DLD1 (cell line): Measurements from ENCODE around the gene GNG10.
"Not testable (repeated sequence)": the region's sequence is repeated elsewhere in the genome, so short reads cannot be mapped to it uniquely, and the experiment has no call there.

Source experiments
- in situ Hi-C: cut with HindIII; loops from 2 replicates; pipeline ENCODE4 v1.10.0; 2017; ENCODE audit warnings: low sequenced_read_pairs

The GNG10 gene

DNA sequence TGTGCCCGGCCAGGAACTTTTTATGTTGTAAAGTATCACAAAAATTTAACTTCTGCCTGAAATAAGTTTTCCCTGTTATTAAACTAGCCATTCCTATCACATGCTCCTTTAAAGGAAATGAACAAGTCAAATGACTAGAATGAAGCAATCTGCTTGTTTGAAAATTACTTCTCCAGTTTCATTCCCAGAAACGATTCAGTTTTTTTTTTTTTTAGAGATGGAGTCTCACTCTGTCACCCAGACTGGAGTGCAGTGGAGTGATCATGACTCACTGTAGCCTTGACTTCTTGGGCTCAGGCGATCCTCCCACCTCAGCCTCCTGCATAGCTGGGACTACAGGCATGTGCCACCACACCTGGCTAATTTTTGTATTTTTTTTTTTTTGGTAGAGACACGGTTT, 13.3 kb upstream of the GNG10 start:
- in situ Hi-C loops = no loop called here

DNA sequence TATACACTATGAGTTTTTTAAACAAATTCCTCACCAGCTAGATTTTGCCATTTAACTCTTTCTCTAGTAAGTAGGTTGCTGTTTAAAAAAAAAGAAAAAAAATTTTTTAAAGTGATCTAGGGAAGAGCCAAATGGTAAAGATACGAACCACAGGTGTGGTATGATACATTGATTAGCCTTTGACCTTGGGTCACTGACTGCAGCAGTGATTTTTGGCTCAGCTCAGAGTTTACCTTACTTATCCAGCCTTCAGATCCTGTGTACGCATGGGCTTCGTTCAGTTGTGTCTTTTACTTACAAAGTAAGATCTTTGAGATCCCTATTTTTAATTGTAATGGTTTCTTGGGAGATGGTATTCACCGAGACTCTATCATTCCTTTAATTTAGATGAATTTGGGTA, 12.4 kb upstream of the GNG10 start:
- in situ Hi-C loops = no loop called here

DNA sequence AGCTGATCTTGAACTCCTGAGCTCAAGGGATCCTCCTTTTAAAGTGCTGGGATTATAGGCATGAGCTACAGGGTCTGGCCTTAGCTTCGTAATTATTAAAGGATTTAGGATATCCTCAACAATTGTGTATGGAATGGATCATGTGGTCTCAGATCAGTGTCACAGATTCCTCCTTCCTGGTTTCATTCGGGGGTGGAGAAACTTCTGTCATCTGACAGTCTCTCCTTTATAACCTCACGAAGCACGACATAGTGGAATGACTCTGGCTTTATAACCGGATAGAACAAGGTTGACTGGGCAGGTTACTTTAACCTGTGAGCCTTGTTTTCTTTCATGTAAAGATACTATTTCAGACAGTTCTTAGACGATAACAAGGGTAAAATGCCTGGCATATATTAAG, 4.4 kb upstream of the GNG10 start:
- in situ Hi-C loops = no loop called here

DNA sequence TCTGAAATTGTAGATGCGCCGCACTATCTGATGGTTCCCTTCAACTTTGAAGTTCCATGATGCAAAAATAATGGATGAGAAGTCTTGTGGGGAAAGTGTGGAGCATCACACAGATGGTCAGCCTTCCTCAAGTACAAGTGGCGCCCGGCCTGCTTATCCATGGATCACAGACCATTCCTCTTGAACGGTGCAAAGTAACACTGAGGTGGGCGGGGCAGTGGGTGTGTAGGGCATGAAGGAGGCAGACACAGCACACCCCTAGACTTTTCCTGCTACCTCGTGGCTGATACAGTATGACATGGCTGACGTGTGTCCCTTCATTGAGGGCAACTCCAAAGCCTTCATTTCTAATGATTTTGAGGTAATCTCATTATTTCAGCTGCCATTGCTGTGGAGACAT, 2.5 kb upstream of the GNG10 start:
- in situ Hi-C loops = no loop called here

DNA sequence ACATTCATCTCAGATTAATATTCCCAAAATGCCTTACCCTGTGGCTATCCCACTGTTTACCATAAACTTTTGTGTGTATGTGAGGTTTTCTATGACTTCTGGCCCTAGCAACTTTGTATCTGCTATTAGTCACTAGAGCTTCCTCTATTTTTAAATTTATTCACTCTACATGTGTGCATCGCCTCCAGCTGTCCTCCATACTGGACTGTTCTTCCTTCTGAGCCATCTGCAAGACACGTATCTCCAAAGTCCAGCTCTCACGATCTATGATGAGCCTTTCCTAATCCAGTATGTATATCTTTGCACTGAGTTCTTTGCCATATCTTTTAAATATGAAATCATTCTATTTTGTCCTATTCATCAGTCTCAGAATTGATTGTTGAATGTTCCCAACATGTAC, 1.7 kb upstream of the GNG10 start:
- in situ Hi-C loops = no loop called here

- in situ Hi-C loops = no loop called here
Observed at GRCh38 chr9:111661802-111662521, 557 bp downstream of the GNG10 start.

- in situ Hi-C loops = no loop called here
Observed at GRCh38 chr9:111662576-111663300, 1.3 kb downstream of the GNG10 start.

GRCh38 chr9:111663301-111663823, 2.0 kb downstream of the GNG10 start:
- in situ Hi-C loops = no loop called here

DNA sequence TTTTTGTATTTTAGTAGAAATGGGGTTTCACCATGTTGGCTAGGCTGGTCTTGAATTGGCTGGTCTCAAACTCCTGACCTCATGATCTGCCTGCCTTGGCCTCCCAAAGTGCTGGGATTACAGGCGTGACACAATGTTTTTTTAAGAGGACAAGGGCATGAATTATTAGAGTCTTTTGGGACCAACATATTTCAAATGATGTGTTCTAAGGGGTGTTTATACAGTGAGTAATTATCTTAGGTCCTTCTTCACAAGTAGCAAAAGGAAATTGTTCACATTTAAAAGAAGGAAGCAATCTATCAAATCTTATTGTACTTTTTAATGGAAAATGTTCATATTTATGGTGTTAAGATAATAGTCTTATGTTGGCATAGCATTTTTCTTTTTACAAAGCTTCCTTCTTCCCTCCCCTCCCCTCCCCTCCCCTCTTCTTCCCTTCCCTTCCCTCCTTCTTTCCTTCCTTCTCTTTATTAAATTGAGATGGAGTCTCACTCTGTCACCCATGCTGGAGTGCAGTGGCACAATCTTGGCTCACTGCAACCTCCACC, 6.7 kb downstream of the GNG10 start:
- in situ Hi-C loops = no loop called here

GRCh38 chr9:111668601-111669000, 7.2 kb downstream of the GNG10 start:
- in situ Hi-C loops = not testable (repeated sequence)

DNA sequence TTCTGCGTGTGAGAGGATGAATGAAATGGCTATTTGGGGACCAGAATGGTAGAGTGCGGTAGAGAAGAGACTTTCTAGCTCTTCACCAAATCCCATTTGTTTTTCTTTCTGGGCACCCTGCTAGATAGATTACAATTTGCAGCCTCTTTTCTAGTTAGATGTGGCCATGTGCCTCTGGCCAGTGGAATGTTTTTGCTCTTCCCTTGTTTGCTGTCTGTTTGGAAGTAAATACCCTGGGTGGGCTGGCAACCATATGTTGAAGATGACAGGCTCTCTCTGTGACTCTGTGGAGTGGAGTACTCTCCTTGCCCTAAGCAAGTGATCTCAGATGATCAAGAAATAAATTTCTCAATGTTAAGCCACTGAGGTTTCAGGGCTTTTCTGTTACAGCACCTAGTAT, 12.9 kb downstream of the GNG10 start:
- in situ Hi-C loops = no loop called here

DNA sequence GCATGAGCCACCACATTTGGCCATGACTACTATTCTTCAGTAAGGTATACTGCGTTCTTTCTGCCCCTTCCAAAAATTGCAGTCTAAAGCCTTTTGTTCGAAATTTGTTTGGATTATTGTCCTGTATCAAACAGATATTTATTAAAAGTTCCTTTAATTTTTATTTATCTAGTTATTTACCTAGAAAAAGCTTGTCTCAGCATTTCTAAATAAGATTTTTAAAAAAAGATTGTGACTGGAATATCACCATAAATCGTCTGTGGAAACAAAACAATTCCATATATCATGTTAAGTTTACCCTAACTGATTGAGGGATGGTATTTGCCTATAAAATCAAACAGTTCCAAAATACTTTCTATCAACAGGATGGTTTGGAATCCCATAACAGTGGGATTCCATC, 14.7 kb downstream of the GNG10 start:
- in situ Hi-C loops = no loop called here

GRCh38 chr9:111678293-111678692, 16.9 kb downstream of the GNG10 start:
- in situ Hi-C loops = no loop called here

GRCh38 chr9:111679199-111679598, 17.8 kb downstream of the GNG10 start:
- in situ Hi-C loops = no loop called here

GRCh38 chr9:111683392-111683791, 22.0 kb downstream of the GNG10 start:
- in situ Hi-C loops = no loop called here

- in situ Hi-C loops = no loop called here
Observed at GRCh38 chr9:111691672-111692329, 30.4 kb downstream of the GNG10 start.

DNA sequence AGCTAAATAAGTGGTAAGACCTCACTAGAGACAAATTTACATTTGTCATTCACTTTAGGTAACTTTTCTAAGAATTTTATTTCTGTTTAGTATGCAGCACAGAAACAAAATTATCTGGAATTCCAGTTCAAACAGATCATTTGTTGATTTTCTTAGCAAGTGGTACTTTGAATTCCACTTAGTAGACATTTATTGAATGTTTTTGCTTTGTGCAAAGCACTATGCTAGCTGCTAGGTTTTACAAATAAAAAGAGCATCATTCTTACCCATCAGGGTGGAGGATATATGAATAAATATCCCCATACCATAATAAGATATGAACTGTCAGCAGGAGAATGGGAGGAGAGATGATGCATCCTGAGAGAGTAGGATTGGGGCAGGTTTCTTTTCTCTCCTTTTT, 35.4 kb downstream of the GNG10 start:
- in situ Hi-C loops = no loop called here

GRCh38 chr9:111700776-111701175, 39.4 kb downstream of the GNG10 start:
- in situ Hi-C loops = no loop called here

GRCh38 chr9:111704503-111704902, 43.1 kb downstream of the GNG10 start:
- in situ Hi-C loops = no loop called here

- in situ Hi-C loops = no loop called here
Observed at GRCh38 chr9:111711548-111711947, 50.1 kb downstream of the GNG10 start.

GRCh38 chr9:111712369-111712768, 51.0 kb downstream of the GNG10 start:
- in situ Hi-C loops = no loop called here

DNA sequence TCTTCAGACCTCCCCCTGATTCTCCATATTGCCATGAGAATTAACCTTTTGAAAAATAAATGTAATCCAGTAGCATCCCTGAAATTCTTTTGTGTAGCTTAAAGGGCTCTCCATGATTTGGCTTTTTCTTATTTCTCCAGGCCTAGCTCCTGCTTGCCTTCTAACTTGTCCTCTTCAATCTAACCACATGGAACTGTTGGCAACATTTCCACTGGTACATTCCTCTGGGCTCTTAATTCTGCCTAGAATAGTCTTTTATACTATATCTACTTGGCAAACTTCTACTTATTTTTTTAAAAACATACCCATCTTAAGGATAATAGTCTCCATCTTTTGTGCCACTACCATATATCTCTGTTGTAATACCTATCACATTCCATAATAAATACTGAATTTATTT, 54.1 kb downstream of the GNG10 start:
- in situ Hi-C loops = no loop called here
